ENCODE measurements around the gene SMARCC1.

The SMARCC1 gene

GRCh38 chr3:47553407-47553806 lies 228.3 kb downstream of the SMARCC1 start:
- no peak for DNase-seq (ENCODE audit: low read depth, low spot score)

DNA sequence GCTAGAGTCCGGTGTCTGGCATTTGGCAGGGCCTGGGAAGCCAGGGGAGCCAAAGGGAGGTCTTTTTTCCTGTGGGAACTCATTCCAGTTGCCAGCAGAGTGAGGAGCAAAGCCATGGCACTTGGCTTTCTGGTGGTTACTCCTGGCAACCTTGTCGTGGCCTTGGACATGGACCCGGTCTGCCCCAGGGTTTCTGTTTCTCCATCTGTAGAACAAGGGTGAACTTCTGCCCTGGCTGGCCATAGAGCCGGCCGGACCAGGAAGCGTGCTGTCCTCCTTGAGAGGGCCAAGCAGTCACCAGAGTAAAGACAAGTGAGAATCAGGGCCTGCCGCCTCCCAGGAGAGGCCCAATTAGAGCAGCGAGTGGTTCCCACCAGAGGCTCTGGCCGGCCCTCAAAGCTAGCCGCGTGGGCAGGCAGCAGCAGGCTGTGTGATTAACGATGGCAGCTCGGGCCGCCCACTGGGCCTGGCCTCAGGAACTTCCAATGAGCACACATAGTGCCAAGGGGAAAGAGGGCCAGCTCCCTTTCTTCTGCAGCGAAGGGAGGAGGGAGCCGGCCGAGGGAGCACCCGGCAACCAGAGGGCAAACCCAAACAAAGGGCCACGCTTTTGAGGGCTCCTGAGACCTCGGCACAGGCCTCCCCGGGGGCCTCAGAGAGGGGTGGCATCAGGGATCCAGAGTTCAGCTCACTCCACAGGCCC lies 239.1 kb downstream of the SMARCC1 start:
- no peak for DNase-seq (ENCODE audit: low read depth, low spot score)

GRCh38 chr3:47541583-47542108 lies 240.0 kb downstream of the SMARCC1 start:
- no peak for DNase-seq (ENCODE audit: low read depth, low spot score)

DNA sequence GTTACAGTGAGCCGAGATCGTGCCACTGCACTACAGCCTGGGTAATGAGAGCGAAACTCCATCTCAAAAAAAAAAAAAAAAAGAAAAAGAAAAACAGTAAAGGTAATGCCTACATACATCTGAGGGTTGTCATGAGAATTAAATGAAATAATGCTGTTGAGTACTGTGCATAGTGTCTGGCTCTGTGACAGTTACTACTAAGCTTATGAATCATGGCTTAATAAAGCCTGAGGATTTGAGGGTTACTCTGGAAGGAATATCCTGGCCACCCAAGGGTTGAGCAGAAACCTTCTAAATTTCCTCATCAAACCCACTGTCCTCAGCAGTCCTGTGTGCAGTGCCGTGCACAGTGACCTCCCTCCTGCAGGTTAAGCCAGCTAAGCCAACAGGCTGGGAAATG lies 241.4 kb downstream of the SMARCC1 start:
- no peak for DNase-seq (ENCODE audit: low read depth, low spot score)

DNA sequence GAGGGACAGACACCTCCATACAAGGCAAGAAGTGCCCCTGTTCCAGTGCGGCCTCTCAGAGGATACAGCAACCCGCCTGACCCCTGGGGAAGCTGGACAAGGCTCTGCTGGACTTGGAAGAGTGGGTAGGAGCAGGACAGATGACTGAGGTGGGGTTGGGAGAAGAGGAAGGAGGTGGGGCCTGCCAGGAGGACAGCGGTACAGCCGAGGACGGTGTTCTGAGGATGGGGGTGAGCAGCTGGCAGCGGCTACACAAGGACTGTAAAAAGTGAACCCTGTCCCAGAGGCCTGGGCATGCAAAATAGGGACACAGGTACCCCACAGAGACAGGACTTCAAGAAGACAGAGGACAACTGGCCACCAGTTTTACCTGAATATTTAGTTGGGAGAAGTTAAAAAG lies 244.7 kb downstream of the SMARCC1 start:
- no peak for DNase-seq (ENCODE audit: low read depth, low spot score)

- DNase-seq (ENCODE audit: low read depth, low spot score), result no peak
Measured at GRCh38 chr3:47536221-47536891, 245.3 kb downstream of the SMARCC1 start.
